Neural cell (in vitro differentiated cells): ENCODE measurements around the gene TRAPPC2L. TPM values are rescaled to one million over a fixed set of nuclear protein-coding genes. Genes with fewer than 3 reads are reported as not detected.

ENCODE experiments used
- H2AFZ ChIP-seq: fragments of 200-600, 300-800 bp; sonication (generic), shearing (Covaris generic); 2 replicates; pipeline ENCODE4 v1.6.0; 2014; ENCODE audit warnings: low read depth, mild to moderate bottlenecking, antibody characterized with exemption, low read length, moderate library complexity
- H3F3A ChIP-seq: fragments of 200-600 bp; shearing (Covaris generic); 2 replicates; pipeline ENCODE4 v1.6.1; 2016; ENCODE audit warnings: mild to moderate bottlenecking, moderate library complexity, mixed read lengths, antibody characterized with exemption, low read length; ENCODE audit not compliant: insufficient read depth, poor library complexity, severe bottlenecking
- H3K27ac ChIP-seq: fragments of 200-600, 300-800 bp; sonication (generic), shearing (Covaris generic); 2 replicates; pipeline ENCODE4 v1.5.1; 2014; ENCODE audit warnings: mild to moderate bottlenecking, low read length, moderate library complexity
- H3K27me3 ChIP-seq: fragments of 300-800, 200-600 bp; sonication (generic), shearing (Covaris generic); 2 replicates; pipeline ENCODE4 v1.6.0; 2014; ENCODE audit warnings: mild to moderate bottlenecking, low read depth, low read length, moderate library complexity; ENCODE audit not compliant: insufficient read depth
- H3K36me3 ChIP-seq: fragments of 300-800, 200-600 bp; sonication (generic), shearing (Covaris generic); 2 replicates; pipeline ENCODE4 v1.5.1; 2014; ENCODE audit warnings: mild to moderate bottlenecking, antibody characterized with exemption, low read length, moderate library complexity; ENCODE audit not compliant: insufficient read depth
- H3K4me2 ChIP-seq: fragments of 300-800, 200-600 bp; sonication (generic), shearing (Covaris generic); 2 replicates; pipeline ENCODE4 v1.6.0; 2014; ENCODE audit warnings: mild to moderate bottlenecking, low read length
- H3K4me3 ChIP-seq: fragments of 300-800, 200-600 bp; sonication (generic), shearing (Covaris generic); 2 replicates; pipeline ENCODE4 v1.5.1; 2014; ENCODE audit warnings: mild to moderate bottlenecking, low read length, moderate library complexity
- H3K79me2 ChIP-seq: fragments of 200-600 bp; shearing (Covaris generic); replicated peaks from 2 replicates; pipeline ENCODE4 v1.6.0; 2014; ENCODE audit warnings: mild to moderate bottlenecking, low read length, moderate library complexity; ENCODE audit not compliant: insufficient read depth
- H3K9ac ChIP-seq: fragments of 300-800, 200-600 bp; sonication (generic), shearing (Covaris generic); 2 replicates; pipeline ENCODE4 v1.6.1; 2016; ENCODE audit warnings: mild to moderate bottlenecking, low read length, mixed read lengths
- H3K9me2 ChIP-seq: fragments of 200-600 bp; shearing (Covaris generic); 2 replicates; pipeline ENCODE4 v1.6.1; 2016; ENCODE audit warnings: mild to moderate bottlenecking, low read length, mixed read lengths; ENCODE audit not compliant: insufficient read depth
- H3K9me3 ChIP-seq: fragments of 200-600, 300-800 bp; sonication (generic), shearing (Covaris generic); 2 replicates; pipeline ENCODE4 v1.6.1; 2016; ENCODE audit warnings: mild to moderate bottlenecking, mixed run types, low read length, moderate library complexity, mixed read lengths
- H4K20me1 ChIP-seq: fragments of 200-600 bp; shearing (Covaris generic); 2 replicates; pipeline ENCODE4 v1.6.1; 2016; ENCODE audit warnings: mild to moderate bottlenecking, mixed run types; ENCODE audit not compliant: insufficient read depth
- CTCF ChIP-seq: fragments of 450-650 bp; IDR thresholded peaks from 2 replicates; pipeline ENCODE4 v1.5.1; 2014; ENCODE audit warnings: antibody characterized with exemption, mild to moderate bottlenecking, moderate library complexity; ENCODE audit not compliant: poor library complexity, severe bottlenecking
- EP300 ChIP-seq: fragments of 450-650 bp; conservative IDR thresholded peaks from 2 replicates; pipeline ENCODE4 v1.6.1; 2014; ENCODE audit warnings: antibody characterized with exemption, mild to moderate bottlenecking, moderate library complexity; ENCODE audit not compliant: poor library complexity, severe bottlenecking
- EZH2 ChIP-seq: fragments of 200-600, 300-800 bp; shearing (Covaris generic), sonication (generic); IDR thresholded peaks from 2 replicates; pipeline ENCODE4 v1.6.1; 2014; ENCODE audit warnings: antibody characterized with exemption, low read length, borderline replicate concordance, mild to moderate bottlenecking; ENCODE audit not compliant: insufficient read depth, poor library complexity, severe bottlenecking
- MXI1 ChIP-seq: fragments of 450-650 bp; conservative IDR thresholded peaks from 2 replicates; pipeline ENCODE4 v1.6.1; 2014; ENCODE audit warnings: antibody characterized with exemption, mild to moderate bottlenecking; ENCODE audit not compliant: poor library complexity, severe bottlenecking
- POLR2AphosphoS5 ChIP-seq: IDR thresholded peaks from 2 replicates; pipeline ENCODE4 v1.6.1; 2012
- RAD21 ChIP-seq: fragments of 450-650 bp; conservative IDR thresholded peaks from 2 replicates; pipeline ENCODE4 v1.6.1; 2014; ENCODE audit warnings: antibody characterized with exemption, mild to moderate bottlenecking, moderate library complexity
- REST ChIP-seq: IDR thresholded peaks from 2 replicates; pipeline ENCODE4 v1.6.1; 2012; ENCODE audit warnings: borderline replicate concordance
- SMC3 ChIP-seq: fragments of 450-650 bp; conservative IDR thresholded peaks from 2 replicates; pipeline ENCODE4 v1.6.1; 2014; ENCODE audit warnings: antibody characterized with exemption, mild to moderate bottlenecking, moderate library complexity; ENCODE audit not compliant: poor library complexity
- TAF1 ChIP-seq: IDR thresholded peaks from 2 replicates; pipeline ENCODE4 v1.6.1; 2012; ENCODE audit warnings: low read depth
- polyA plus RNA-seq: library from polyadenylated mRNA; depleted of rRNA; stranded (reverse); fragments of >200 nt; gene quantifications from 2 replicates; pipeline ENCODE4 v1.2.3, GENCODE V29; 2014

Gene TRAPPC2L
- polyA plus RNA-seq, 1 donor from 2014 or later, result 70.2 TPM

DNA sequence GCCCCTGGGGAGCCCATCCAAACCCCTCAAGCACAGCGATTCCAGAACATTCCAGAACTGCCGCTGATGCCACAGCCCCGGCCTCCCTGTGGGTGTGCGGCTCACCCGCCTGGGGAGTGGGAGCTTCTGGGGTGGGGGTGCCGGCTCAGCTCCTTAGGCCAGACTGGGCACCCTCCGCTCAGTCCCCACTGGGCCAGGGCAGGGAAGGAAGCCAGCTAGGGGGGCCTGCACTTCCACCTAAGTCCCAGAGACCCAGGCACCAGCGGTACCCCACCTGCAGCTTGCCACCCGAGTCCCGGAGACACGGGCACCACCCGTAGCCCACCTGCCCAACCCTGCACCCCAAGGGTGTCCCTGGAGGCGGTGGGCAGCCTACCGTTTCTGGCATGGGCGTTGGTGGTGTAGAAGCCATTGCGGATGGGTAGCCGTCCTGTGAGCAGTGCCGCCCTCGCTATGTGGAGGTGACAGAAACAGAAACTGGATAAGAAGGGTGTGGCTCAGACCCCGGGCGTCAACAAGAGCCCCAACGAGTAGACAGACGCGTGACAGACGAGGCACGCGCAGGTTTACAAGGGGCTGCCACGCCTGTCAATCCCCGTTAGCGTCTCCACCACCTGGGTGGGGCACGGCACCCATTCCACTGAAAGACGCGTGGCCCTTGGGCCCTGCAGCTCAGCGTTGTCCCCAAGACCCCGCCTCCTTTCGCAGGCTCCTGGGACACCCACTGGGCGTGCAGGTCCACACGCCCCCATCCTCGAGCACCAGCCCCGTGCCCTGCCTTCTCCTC is 15.2 kb upstream of the TRAPPC2L start:
- Histone ChIP-seq H2AFZ (no peak overlapping the region), H3K9ac (no peak overlapping the region), H4K20me1 (no peaks in the 10 kb centered on the region), H3F3A (no peaks in the 10 kb centered on the region), H3K27ac (no peak overlapping the region), H3K27me3 (no peaks in the 10 kb centered on the region), H3K9me3 (no peaks in the 10 kb centered on the region), H3K9me2 (no peaks in the 10 kb centered on the region), H3K36me3 (no peaks in the 10 kb centered on the region), H3K79me2 (no peaks in the 10 kb centered on the region), H3K4me2 (no peak overlapping the region), H3K4me3 (no peak overlapping the region)
- TF ChIP-seq CTCF (no peak), EP300 (no peak), TAF1 (no peak), POLR2AphosphoS5 (no peak), MXI1 (no peak), REST (no peak), RAD21 (no peak), EZH2 (no peak), SMC3 (no peak)

DNA sequence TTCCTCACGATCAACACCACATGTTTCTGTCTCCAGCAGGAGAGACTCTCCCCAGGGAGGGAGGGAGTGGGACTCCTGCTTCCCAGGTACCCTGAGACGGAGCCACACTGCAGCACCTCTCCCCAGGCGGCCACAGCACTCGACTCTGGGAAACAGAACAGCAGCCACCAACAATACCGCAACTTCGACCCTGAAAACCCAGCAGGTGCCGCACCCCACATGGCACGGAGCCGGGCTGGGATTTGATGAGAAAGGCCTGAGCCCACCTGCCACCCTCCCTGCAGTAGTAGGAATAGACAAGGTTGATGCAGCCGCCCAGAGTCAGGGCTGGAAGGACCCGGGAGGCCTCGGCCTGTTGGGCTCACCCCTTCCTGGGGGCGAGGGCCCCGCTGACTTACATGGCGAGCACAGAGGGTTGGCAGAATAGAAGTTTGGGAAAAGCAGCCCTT is 14.6 kb upstream of the TRAPPC2L start:
- Histone ChIP-seq H3K4me3 (no peak overlapping the region), H3F3A (no peaks in the 10 kb centered on the region), H3K9me3 (no peaks in the 10 kb centered on the region), H3K4me2 (no peak overlapping the region), H3K79me2 (no peaks in the 10 kb centered on the region), H3K9me2 (no peaks in the 10 kb centered on the region), H4K20me1 (no peaks in the 10 kb centered on the region), H3K9ac (no peak overlapping the region), H3K36me3 (no peaks in the 10 kb centered on the region), H3K27ac (no peak overlapping the region), H2AFZ (no peak overlapping the region), H3K27me3 (no peaks in the 10 kb centered on the region)
- TF ChIP-seq REST (no peak), POLR2AphosphoS5 (no peak), MXI1 (no peak), RAD21 (no peak)
